Ovary (tissue), 3 donors: ENCODE measurements around the gene STRA6.

ENCODE experiments used
- EP300 ChIP-seq: sonication (generic); formaldehyde crosslinking; IDR thresholded peaks from one replicate; pipeline ENCODE4 v1.6.1; 2017; ENCODE audit warnings: antibody characterized with exemption
- POLR2A ChIP-seq: fragments of 450-650 bp; IDR thresholded peaks from one replicate; pipeline ENCODE4 v1.6.1; 2017; ENCODE audit warnings: antibody characterized with exemption, mild to moderate bottlenecking, moderate library complexity
- TF ChIP-seq, protein P1 (sequence below), 3 donors: fragments of 450-650 bp in 2 of 3; fragments of 200-600 bp in 1 of 3; IDR thresholded peaks; one replicate each; pipeline versions ENCODE4 v1.5.1 to v1.8.0; 2016 to 2022; ENCODE audit warnings: antibody characterized with exemption in 3 of 3, mild to moderate bottlenecking in 1 of 3
- donor health status: DM: no; HTN: no; CAD: no.

DNA sequence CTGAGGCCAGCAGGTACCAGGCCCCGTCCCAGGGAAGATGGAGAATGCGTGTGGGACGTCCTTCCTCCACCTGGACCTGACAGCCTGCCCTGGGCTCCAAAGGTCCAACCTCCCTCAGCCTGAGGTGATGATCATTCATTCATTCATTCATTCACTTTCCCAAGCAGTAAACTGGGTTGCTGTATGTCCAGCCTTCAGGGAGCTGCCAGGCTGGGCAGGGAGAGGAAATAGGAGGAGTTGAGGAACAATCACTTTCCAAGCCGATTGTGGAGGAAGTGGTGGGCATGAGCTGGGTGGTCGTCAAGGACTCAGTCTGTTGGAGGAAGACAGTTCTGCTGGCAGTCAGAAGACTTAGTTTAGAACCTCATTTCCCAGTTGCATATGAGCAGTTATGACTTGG, 23.3 kb upstream of the STRA6 start:
- TF ChIP-seq, protein P1, sequence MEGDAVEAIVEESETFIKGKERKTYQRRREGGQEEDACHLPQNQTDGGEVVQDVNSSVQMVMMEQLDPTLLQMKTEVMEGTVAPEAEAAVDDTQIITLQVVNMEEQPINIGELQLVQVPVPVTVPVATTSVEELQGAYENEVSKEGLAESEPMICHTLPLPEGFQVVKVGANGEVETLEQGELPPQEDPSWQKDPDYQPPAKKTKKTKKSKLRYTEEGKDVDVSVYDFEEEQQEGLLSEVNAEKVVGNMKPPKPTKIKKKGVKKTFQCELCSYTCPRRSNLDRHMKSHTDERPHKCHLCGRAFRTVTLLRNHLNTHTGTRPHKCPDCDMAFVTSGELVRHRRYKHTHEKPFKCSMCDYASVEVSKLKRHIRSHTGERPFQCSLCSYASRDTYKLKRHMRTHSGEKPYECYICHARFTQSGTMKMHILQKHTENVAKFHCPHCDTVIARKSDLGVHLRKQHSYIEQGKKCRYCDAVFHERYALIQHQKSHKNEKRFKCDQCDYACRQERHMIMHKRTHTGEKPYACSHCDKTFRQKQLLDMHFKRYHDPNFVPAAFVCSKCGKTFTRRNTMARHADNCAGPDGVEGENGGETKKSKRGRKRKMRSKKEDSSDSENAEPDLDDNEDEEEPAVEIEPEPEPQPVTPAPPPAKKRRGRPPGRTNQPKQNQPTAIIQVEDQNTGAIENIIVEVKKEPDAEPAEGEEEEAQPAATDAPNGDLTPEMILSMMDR (IDR thresholded peaks at IDR 0.05), result no peak
- TF ChIP-seq POLR2A, result no peak
- TF ChIP-seq EP300, result no peak
